Endometrium (tissue), 2 donors: ENCODE data around the gene CADPS.
"Not testable (repeated sequence)": the region's sequence is repeated elsewhere in the genome, so short reads cannot be mapped to it uniquely, and the experiment has no call there.

Experiments
- FAIRE-seq: peaks from 2 replicates; lab custom pipeline; 2012; peaks lifted over from hg19 to GRCh38; lab: Jason Lieb, UNC
- donor health status: control.
- donor health status: control.

The CADPS gene

GRCh38 chr3:62600033-62600432 lies 275.2 kb downstream of the CADPS start:
- no peak for FAIRE-seq

DNA sequence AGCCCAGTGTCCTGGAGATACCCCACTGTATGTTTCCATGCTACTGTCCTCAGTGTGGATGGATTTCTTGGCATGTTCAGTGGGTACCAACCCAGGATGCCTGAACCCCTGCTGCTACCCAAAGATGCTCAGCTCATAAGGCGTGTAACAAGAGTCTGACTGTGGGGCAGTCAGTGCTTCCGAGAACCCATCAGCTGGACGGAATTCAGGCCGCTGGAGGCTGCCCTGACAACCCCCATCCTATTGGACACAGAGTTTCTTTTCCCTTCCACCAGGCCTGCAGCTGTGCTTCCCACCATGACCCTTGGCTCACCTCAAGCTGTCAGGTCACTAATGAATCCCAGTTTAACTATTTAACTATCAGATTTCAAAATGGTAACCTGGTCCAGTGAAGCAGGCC lies 277.7 kb downstream of the CADPS start:
- FAIRE-seq = no peak

DNA sequence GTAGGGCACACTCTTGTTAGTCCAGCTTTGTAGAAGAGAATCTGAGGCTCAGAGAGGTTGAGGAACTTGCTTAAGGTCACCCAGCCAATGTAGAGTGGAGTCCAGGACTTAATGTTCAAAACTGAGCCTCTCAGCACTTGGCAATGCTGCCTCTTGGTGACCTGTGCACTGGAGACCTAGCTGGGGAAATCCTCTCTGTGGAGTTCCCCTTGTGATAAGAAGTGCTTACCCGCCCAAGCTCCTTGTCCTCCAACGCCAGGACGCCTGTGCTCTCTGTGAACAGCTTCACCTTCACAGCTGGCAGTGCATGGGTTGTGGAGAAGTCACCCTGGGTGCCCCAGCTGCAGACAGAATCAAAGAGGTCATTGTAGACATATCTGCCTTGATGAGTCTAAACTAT lies 282.8 kb downstream of the CADPS start:
- FAIRE-seq = no peak

- no peak for FAIRE-seq
Measured at GRCh38 chr3:62589078-62589477, 286.1 kb downstream of the CADPS start.

DNA sequence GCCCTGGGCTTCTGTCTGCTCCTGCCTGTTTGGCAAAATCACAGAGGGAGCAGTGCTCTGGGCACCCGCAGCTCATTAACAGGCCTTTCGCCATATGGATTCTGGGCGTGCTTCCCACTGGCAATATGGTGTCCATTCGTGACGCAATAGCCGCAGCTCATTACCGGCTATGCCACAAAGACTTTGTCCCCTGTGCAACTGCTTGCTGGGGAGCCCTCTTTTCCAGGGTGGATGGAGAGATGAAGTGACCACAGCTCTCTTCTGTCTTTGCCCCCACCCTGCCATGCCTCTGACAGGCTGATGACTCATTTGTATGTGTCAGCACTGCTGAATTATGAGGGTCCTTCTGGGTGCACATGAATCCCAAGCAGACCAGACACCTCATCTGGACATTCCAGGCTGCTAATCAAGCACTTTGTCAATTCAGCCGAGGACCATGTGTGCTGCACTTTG lies 287.6 kb downstream of the CADPS start:
- no peak for FAIRE-seq

GRCh38 chr3:62587169-62587568 lies 288.0 kb downstream of the CADPS start:
- no peak for FAIRE-seq

DNA sequence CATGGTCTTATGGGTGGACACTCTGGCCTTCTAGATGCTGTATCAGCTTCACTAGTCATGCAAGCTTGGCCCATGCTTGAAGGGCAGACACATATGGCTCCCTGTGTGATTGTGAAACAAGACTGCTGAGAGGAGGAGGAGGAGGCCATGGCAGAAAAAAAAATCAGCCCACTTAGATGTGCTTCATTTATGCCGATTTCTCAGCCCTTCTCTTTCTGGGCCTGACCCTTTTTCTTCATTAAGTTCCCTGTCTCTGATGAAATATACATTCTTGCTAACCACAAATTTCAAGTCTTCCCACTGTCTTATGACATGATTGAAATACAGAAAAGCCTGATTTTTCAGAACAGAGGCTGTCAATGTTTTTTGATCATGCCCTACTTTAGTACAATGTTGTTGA lies 288.9 kb downstream of the CADPS start:
- no peak for FAIRE-seq

DNA sequence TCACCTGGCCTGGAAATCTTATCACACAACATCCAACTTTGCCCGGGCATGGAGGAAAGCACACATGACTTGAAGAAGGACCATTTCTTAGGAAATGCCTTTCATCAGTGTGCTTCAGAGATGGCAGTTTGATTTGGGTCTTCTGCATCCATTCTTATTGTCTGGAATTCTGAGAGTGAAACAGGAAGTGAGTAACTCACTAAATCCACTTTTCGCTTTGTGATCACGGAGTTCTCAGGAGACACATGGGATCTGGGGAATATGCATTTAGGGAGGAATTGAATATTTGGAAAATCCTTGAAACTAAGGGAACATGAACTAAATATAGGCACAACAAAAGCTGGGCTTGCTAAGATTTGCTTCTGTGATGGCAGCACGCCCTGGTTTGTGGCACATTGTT lies 289.4 kb downstream of the CADPS start:
- no peak for FAIRE-seq

- FAIRE-seq = no peak
Measured at GRCh38 chr3:62584636-62585035, 290.6 kb downstream of the CADPS start.

DNA sequence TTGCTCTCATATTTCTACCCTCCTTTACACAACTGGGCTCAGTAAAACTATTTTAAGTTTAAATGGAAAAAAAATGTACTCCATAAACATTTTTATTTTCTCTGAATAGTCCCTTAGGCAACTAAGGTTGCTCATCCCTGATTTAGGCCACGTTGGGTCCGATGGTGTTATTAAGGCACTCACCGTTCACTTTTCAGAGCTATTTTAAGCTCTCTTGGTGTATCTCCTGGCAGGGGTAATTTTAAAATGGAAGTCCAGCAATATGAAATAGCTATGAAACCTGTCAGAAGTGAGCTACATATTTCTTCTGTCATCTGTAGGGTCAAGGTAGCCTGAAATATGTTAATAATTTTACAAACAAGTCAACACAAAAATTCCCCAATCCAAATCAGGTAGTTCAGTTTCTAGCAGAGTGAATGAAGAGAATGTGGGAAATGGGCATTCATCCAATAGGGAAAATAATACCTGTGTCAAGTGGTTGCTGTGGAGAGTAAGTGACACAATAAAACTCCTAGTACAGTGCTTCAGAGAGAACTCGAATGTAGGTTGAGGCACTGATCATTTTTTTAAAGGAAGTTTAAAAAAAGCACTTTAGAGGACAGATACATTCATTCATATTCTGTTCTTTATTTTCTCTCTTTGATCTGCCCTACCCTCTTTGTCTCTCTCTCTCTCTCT lies 292.6 kb downstream of the CADPS start:
- FAIRE-seq = no peak

DNA sequence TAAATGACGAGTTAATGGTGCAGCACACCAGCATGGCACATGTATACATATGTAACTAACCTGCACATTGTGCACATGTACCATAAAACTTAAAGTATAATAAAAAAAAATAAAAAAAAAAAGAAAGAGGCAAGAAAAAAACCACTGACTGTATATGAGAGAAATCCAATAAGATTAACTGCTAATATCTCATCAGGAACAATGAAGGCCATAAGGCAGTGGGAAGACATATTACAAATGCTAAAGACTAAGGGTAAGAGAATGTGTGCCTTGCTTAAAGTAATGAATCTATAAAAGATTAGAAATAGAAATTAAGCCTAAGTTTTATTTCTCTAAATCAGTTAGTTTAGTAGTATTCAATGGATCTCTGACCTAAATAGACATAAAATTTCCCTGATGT lies 294.7 kb downstream of the CADPS start:
- not testable (repeated sequence) for FAIRE-seq

DNA sequence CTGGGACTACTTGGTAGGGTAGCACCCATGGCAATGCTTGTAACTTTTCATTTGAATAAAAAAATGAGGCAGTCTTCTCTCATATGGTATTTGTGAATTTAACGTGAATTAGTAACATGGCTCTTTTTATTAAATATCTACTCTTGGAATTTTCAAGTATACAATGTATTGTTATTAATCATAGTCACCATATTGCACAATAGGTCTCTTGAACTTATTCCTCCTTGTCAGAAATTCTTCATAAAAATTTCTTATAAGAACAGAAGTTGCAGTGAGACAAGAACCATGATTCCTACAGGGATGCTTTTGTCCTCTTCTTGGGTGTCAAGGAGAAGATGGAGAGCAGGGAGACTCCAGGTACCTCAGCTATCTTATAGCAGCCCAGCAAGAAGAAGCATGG lies 298.1 kb downstream of the CADPS start:
- no peak for FAIRE-seq

GRCh38 chr3:62574266-62574898 lies 300.8 kb downstream of the CADPS start:
- FAIRE-seq = no peak

DNA sequence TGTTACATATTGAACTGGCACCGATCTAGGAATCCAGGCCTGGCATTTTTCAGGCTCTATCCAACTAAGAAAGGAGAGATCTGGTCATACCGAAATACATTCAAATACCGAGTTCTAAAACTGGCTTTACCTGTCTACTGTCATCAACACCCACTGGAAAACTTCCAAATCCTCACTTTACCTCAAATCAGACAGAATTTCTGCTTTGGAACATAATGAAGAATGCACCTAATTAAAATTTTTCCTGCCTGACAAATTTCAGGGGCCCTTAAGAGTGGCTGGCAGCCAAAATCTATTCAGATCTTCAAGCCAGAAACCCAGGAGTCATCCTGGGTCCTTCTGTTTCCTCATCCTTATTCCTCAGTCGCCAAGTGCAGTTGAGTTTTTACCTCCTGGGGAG lies 303.3 kb downstream of the CADPS start:
- FAIRE-seq = no peak

- FAIRE-seq = no peak
Measured at GRCh38 chr3:62570888-62571287, 304.3 kb downstream of the CADPS start.

- no peak for FAIRE-seq
Measured at GRCh38 chr3:62569609-62570008, 305.6 kb downstream of the CADPS start.

DNA sequence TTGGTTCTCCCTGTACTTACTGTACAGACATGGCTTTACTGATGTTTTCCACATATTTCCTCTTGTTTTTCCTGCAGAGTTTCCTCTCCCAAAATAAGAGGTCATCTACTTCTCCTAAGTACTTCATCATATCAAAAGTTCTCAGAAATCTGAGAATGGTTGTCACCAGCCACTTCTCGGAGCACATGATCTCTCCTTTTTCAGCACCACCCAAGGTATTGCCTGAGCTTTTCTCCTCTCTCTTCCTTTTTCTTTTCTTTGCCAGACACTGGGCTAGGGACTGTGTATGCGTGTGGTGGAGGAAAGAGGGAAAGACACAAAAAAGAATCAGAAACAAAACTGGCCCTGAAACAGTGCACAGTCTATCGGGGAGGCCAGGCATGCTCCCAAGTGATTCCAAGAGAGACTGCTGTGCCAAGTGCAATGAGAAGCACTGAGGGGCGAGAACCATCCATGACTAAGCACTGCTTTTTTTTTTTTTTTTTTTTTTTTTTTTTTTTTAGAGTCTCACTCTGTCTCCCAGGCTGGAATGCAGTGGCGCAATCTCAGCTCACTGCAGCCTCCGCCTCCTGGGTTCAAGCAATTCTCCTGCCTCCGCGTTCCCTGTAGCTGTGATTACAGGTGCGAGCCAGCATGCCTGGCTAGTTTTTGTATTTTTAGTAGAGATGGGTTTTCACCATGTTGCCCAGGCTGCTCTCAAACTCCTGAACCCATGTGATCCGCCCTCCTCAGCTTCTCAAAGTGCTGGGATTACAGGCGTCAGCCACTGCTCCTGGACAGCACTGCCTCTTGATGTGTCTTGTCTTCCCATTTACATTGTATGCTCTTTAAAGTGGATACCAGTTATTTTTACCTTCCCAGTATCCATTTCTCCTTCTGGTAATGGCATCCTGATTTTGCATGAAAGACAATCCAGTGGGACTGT lies 307.9 kb downstream of the CADPS start:
- FAIRE-seq = no peak

GRCh38 chr3:62566022-62566557 lies 309.1 kb downstream of the CADPS start:
- FAIRE-seq = no peak

- no peak for FAIRE-seq
Measured at GRCh38 chr3:62562596-62562995, 312.6 kb downstream of the CADPS start.

- FAIRE-seq = no peak
Measured at GRCh38 chr3:62562017-62562416, 313.2 kb downstream of the CADPS start.

- FAIRE-seq = peak; percentile 61
Measured at GRCh38 chr3:62559831-62560445, 315.3 kb downstream of the CADPS start.

- FAIRE-seq = no peak
Measured at GRCh38 chr3:62558549-62559112, 316.6 kb downstream of the CADPS start.
